HG03139 (cell line): ENCODE data around the gene GPR173.

Experiments used
- ATAC-seq: cut with Tn5 transposase; IDR thresholded peaks from one replicate; pipeline ENCODE4 v1.9.1; 2021; ENCODE audit not compliant: unreplicated experiment

Gene GPR173, protein sequence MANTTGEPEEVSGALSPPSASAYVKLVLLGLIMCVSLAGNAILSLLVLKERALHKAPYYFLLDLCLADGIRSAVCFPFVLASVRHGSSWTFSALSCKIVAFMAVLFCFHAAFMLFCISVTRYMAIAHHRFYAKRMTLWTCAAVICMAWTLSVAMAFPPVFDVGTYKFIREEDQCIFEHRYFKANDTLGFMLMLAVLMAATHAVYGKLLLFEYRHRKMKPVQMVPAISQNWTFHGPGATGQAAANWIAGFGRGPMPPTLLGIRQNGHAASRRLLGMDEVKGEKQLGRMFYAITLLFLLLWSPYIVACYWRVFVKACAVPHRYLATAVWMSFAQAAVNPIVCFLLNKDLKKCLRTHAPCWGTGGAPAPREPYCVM

DNA sequence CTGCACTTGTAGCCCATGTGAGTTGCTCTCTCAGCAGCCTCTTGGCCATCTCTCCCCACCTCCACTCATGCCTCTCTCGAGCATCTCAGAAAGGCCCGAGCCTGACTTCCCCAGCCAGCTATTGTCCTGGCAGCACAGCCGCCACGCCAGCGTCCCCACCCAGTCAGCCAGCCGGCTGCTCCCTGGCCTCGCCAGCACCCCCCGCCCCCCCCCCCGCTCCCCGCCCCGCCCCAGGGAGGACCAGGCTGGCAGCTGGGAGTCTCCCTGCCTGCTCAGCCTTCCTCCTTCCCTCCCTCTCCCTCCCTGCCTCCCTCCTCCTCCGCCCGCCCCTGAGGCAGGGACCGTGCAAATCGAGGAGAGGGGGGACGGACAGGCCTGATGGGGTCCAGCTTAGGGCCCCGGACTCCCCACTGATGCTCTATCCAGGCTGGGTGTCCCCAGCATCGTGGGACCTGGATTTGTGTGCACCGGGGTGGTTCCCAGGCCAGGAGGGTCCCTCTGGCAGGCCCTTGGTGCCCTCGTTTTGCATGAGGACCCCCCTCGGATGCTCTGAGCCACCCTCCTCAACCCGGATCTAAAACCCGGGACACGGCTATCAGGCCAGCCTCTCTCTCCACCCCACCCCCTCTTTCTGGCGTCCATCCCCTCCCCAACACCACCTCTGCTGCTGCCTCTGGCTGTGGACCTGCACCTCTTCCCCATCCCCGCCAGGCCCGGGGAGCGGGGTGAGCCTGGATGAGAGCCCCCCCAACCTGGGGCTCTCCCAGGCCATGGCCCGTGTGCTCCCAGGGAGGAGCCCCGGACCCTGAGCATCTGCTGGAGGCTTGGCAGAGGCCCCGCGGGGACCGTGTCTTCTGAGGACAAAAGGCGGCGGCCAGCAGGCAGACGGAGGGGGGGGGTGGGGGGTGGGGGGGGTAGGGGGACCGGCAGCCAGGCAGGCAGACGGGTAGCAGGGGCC, at the start of gene GPR173:
TSS of gene GPR173 (plus strand) at position 621 of the 958 bp plus-strand sequence. CDS start 27,833 bp downstream, outside the sequence.
- ATAC-seq: no peak

DNA sequence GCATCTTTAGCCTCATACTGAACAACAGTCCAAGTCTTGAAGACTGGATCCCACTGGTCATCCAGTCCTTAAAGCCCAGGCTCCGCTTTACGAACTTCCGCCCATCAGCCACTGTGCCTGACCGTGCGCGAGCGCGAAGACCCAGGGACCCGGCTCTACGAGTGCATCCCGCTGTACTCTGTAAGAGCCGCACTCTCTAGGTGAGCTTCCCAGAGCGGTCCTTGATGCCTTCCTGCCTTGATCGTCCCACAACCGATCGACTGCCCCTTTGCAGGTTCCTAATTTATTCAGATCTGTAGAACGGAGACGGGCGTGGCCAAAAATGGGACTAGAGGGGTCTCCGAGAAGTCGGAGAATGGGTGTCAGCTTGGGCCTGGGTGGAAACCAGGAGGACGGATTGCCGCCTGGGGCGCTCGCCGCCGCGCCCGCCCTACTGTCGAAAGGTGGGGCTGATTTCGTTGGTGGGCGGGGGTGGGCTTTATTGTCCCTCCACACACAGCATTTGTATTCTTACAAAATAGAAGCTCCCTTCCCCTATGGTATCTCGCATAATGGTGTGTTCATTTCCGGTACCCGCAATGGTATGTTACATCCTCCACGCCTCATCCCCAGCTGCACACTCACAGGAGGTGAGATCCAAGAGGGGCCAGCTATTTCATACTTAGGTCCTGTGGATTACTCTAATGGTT, 48.0 kb upstream of the GPR173 start:
- ATAC-seq: no peak

DNA sequence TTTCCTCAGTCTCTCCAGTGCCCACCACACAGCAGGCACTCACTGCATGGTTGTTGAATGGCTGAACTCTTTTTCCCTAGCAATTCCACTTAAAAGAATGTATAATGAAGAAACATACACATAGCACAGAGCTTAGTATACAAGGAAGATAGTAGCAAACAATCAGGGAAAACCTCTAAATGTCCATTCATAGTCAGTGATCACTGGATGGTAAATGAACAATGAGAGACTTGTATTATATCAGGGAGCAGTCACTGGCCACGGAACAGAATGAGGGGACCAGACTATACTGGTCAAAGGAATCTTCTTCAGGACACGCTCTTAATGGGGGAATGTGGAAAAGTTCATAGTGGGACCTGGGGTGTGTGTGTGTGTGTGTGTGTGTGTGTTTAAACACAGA, 46.6 kb upstream of the GPR173 start:
- ATAC-seq: no peak

DNA sequence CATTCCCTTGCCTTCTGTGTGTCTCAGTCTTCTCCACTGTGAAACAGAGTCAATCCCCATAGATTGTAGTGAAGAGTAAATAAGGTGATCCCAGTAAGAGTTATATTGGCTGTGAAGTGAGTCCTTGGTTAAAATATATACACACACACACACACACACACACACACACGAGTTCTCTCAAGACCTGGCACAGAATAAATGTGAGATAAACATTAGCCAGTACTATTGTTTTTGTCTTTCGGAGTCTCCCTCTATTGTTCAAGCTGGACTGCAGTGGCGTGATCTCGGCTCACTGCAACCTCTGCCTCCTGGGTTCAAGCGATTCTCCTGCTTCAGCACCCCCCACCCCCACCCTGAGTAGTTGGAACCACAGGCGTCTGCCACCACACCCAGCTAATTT, 45.5 kb upstream of the GPR173 start:
- ATAC-seq: no peak

DNA sequence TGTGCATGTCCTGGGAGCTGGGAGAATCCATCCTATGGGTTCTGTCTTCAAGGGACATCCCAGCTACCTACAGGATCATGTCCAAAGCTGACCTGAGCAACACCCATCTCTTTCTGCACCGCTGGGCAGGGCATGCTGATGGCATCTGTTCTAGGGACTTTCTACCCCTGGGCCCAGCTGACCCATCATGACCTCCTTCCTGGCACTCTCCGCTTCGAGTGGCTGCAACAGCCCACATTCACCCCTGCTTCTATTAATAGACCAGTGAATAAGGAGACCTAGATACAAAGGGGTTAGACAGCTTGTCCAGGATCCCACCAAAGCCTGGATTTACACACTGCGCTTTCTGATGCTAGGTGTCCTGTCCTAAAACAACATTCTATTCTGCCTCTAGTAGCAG, 44.6 kb upstream of the GPR173 start:
- ATAC-seq: no peak

DNA sequence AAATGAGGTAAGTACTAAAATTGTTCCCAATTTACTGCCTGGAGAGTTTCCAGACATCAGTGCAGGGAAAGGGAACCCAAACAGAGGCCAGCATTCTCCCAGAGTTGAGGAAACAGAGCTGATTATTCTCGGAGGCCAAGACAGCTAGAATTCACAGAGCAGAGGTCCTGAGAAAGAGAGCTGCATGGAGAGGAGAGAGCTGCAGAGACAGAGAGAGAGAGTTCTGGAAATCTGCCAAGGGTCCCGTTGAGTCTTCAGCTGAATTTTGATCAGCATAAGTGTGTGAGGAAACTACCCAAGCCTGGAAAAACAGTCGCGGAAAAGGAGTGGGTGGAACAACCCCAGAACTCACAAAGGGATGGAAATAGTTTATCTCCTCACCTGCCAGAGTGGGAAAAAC, 43.8 kb upstream of the GPR173 start:
- no peak for ATAC-seq

DNA sequence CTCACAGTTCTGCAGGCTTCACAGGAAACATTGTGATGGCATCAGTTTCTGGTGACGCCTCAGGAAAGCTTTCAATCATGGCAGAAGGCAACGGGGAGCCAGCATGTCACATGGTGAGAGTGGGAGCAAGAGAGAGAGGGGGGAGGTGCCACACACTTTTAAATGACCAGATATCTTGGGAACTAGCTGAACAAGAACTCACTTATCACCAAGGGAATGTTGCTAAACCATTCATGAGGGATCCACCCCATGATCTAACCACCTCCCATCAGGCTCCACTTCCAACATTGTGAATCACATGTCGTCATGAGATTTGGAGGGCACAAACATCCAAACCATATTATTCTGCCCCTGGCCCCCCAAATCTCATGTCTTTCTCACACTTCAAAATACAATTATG, 43.3 kb upstream of the GPR173 start:
- no peak for ATAC-seq

DNA sequence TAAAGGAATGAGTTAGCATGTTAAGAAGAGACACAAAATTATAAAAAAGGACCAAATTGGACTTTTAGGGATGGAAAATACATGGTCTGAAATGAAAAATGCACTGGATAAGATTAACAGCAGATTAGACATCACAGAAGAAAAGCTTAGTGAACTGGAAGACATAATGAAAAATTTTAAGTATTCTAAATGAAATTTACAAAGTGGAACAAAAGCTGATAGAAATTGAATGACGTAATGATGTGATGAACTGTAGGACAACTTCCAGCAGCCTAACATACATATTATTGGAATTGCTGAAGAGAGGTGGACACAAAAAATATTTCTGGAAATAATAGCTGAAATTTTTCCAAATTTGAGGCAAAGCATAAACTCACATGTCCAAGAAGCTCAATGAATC, 39.6 kb upstream of the GPR173 start:
- no peak for ATAC-seq

DNA sequence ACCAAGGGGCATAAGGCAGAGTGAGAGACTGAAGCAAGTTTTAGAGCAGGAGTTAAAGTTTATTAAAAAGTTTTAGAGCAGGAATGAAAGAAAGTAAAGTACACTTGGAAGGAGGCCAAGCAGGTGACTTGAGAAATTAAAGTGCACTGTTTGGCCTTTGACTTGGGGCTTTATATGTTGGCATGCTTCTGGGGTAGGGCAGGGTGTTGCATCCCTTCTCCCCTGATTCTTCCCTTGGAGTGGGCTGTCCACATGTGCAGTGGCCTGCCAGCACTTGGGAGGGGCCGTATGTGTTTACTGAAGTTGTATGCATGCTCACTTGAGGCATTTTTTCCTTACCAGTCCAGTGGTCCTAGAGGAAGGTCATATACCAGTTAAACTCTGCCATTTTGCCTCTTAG, 35.3 kb upstream of the GPR173 start:
- ATAC-seq: no peak

DNA sequence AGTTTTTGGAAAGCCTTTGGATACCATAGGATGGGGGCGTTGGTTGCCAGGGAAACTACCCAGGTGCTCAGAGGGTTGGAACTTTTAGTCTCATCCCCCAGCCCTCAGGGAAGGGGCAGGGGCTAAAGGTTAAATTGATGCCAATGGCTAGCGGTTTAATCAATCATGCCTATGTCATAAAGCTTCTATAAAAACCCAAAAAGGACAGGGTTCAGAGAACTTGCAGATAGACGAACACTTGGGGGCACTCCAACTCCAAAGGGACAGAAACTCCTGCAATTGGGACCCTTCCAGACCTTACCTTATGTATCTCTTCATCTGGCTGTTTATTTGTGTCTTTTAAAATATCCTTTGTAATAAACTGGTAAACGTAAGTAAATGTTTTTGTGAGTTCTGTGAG, 30.0 kb upstream of the GPR173 start:
- ATAC-seq: no peak

DNA sequence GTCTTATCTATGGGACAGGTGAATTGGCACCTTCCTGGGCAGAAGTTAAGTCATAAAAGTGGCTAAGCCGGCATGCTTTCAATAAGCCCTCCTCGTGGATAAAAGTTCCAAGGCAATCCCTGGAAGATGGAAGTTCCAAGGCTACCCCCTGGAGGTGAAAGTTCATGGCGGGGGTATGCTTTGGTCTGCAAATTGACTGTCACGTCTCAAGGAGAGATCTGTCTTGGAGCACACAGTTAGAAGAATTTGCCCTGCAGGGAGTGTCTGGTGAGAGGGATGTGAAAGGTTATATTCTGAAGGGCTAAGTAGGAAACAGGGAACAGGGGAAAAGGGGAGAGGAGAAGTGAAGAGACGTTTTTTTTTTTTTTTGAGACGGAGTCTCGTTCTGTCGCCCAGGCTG, 26.2 kb upstream of the GPR173 start:
- no peak for ATAC-seq

DNA sequence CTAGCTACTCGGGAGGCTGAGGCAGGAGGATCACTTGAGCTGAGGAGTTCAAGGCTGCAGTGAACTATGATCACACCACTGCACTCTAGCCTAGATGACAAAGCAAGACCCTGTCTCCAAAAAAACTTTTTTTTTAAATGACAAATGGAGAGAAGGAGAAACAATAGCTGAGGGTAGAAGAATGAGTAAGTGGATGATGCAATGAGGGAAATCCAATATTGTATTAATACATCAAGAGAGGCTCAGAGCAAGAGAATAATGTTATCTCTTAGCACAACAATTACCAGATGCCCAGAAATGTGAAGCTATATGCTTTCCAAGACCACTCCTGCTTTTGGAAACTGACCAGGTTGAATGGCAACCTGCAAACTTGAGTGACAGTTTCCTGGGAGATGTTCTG, 19.9 kb upstream of the GPR173 start:
- no peak for ATAC-seq

DNA sequence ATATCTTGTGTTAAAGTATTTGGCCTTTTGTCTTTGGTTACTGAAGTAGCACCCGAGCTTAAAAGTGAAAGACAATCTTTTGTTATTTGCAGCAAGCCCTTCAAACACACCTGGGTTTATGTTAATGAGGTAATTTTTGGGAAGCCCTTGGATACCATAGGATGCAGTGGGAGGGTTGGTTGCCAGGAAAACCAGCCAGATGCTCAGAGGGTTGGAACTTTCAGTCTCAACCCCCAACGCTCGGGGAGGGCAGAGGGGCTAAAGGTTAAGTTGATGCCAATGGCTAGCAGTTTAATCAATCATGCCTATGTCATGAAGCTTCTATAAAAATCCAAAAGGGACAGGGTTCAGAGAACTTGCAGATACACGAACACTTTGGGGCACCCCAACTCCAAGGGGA, 17.2 kb upstream of the GPR173 start:
- ATAC-seq: no peak

DNA sequence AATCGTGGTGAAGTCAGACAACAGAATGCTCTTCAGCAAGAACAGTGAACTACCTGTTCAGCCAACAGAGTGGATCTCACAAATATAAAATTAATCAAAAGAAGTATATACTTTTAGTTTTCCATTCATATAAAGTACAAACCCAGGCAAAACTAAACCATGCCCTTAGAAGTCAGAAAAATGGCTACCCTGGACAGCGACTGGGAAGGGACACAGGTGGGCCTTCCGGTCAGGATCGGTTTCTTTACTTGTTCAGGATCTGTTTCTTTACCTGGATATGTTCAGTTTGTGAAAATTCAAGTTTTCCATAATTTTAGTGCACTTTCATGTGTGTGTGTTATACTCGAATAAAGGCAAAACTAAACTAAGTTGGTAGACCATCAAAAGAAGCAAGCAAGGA, 12.4 kb upstream of the GPR173 start:
- ATAC-seq: no peak

DNA sequence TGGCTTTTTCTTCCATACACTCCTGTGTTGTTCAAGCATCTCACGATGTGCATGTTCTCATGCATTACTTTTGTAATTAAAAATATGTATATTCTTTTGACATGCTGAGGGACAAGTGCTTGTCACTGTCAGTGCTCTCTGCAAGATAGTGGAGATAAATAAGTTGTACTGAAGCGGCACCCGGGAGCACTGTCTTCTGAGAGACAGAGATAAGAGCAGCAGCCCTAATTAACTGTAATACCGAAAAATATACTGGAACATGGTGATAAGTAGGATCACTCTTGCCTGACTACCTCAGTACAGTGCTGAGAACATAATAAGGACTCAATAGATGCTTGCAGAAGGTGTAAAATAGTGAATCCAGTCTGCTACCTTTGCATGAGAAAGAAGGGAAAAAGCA, 9.4 kb upstream of the GPR173 start:
- ATAC-seq: no peak

DNA sequence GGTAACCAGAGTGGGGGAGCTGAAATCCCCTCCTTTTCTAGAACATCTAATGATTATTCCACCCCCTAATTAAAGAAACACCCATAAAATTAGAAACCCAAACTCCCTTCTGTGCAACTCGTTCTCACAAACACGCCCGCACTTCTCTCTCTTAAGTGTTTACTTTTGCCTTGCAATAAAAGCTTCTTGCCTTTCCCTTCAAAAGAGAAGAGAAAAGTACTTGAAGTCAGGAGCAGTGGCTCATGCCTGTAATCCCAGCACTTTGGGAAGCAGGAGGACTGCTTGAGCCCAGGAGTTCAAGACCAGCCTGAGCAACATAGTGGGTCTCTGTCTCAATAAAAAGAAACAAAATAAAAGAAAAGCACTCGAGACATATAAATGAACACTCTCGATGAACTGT, 3.6 kb upstream of the GPR173 start:
- ATAC-seq: no peak

DNA sequence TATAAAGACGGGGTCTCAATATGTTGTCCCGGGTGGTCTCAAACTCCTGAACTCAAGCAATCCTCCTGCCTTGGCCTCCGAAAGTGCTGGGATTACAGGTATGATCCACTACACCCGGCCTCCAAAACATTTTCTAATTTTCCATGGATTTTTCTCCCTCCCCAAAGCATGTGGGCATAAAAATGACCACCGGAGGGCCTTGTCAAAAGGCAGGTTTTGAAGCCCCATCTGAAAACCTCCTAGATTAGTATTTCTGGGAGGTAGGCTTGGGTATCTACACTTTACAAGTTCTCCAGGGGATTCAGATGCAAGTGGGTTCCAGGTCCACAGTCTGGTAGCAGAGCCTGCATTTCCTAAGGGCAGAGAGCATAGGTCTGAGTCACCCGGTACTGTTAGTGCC, 1.4 kb upstream of the GPR173 start:
- ATAC-seq: no peak

DNA sequence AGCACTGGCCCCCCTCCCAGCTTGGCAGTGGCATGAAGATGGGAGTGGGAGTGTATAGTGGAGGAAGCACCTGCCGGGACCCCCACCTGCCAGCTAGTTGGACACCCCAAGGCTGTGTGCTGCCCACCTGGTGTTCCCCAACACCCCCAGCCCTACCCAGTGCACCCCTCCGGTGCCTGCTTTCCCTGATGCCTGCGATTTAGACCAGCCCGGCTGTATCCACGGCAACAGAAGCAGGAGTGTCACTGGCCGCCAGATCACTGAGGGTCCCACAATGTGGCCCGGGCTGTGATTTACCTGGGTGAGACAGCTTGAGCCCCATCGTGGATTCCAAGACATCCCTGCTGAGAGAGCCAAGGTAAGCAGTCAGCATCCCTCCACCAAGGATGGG, 533 bp downstream of the GPR173 start:
- no peak for ATAC-seq

DNA sequence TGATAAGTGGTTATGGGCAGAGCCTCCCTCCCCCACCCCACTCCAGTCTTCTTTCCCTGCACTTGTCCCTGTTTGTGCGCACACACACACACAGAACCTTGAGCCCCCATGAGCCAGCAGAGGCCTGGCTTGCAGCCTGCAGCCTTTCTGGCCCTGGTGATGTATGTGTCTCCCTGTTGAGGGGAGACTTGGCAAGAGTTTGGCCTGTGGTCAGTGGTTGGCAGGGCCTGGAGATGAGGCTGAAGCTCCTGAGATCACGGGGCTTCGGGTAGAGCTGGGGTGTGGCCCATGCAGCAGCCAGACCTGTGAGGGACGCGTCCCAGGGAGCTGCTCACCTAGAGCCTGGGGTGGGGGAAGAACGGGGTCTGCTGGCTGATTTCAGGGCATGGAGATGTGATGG, 2.3 kb downstream of the GPR173 start:
- no peak for ATAC-seq

DNA sequence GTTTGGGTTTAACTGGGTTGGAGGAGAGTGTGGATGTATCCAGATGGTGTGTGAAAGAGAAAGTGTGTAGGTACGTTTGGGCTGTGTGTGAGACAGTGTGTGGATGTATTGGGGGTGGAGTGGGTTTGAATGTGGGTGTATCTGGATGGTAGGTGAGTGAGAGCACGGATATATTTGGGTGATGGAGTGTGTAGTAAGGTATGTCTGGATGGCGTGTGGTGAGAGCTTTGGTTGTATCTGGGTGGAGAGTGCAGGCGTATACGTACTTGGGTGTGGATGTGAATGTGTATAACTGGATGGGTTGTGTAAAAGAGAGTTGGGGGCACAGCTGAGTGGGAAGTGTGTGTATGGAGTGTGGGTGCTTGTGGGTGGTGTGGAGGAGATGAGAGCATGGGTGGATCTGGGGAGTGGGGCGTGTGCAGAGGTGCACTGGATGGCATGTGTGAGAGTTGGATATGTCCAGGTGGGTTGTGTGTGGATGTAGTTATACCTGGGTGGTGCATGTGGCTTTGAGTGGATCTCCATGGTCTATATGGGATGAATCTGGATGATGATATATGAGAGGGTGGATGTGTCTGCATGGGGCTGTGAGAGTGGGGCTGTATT, 6.8 kb downstream of the GPR173 start:
- ATAC-seq: no peak

DNA sequence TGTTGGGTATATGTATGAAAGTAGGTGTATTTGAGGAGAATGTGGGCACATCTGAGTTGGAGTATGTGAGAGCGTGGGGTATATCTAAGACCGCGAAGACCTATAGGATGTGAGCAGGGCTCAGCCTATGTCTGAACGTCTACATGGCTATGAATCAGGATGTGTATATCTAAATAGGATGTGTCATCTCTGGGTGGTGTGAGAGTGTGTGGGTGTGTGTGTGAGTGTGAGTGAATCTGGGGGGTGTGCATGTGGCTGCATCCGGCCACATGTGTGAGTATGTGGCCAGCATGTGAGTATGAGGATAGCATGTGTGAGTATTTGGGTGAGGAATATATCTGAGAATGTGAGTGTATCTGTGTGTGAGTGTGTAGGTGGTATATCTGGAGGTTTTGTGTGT, 7.7 kb downstream of the GPR173 start:
- ATAC-seq: no peak
